Kidney (tissue), 14 donors: ENCODE measurements around the gene WDR45B. TPM values are rescaled to one million over a fixed set of nuclear protein-coding genes. Genes with fewer than 3 reads are reported as not detected.

Experiments used
- DNase-seq, 5 donors: peaks; one replicate each; pipeline ENCODE4 v3.0.0-alpha.2; 2013 to 2020
- FAIRE-seq: peaks from 2 replicates; lab custom pipeline; 2012; peaks lifted over from hg19 to GRCh38; lab: Jason Lieb, UNC
- H3K27ac ChIP-seq, 2 donors: one replicate each; pipeline ENCODE4 v1.7.0; 2013; ENCODE audit warnings: low read depth in 2 of 2, low read length in 2 of 2, inconsistent platforms in 1 of 2
- H3K27me3 ChIP-seq: one replicate; pipeline ENCODE4 v1.7.1; 2013; ENCODE audit warnings: low read length, inconsistent platforms; ENCODE audit not compliant: control insufficient read depth, insufficient read depth
- H3K36me3 ChIP-seq, 3 donors: one replicate each; pipeline versions ENCODE4 v1.7.0 to v1.7.1; 2013; ENCODE audit warnings: low read length in 3 of 3, control low read depth in 1 of 3, inconsistent platforms in 1 of 3; ENCODE audit not compliant: insufficient read depth in 3 of 3, control insufficient read depth in 2 of 3
- H3K4me1 ChIP-seq, 3 donors: one replicate each; pipeline versions ENCODE4 v1.7.0 to v1.7.1; 2013; ENCODE audit warnings: low read length in 3 of 3, inconsistent platforms in 1 of 3, low read depth in 1 of 3; ENCODE audit not compliant: control insufficient read depth in 2 of 3, insufficient read depth in 2 of 3
- H3K4me3 ChIP-seq, 3 donors: one replicate each; pipeline versions ENCODE4 v1.7.0 to v1.8.1; 2013; ENCODE audit warnings: low read length in 3 of 3, control low read depth in 1 of 3, inconsistent platforms in 1 of 3
- H3K9ac ChIP-seq, 3 donors: one replicate each; pipeline versions ENCODE4 v1.7.0 to v1.7.1; 2013; ENCODE audit warnings: low read length in 3 of 3, control low read depth in 1 of 3, inconsistent platforms in 1 of 3
- H3K9me3 ChIP-seq, 3 donors: one replicate each; pipeline versions ENCODE4 v1.7.0 to v1.7.1; 2013; ENCODE audit warnings: low read length in 3 of 3, control low read depth in 1 of 3, inconsistent platforms in 1 of 3; ENCODE audit not compliant: control insufficient read depth in 2 of 3, insufficient read depth in 1 of 3
- intact Hi-C: fragments of 100-400 bp; cut with DNase I; formaldehyde crosslinking; loops from one replicate; pipeline ENCODE4 v1.11.1; 2022
- polyA plus RNA-seq: library from polyadenylated mRNA; stranded (reverse); fragments of 350-450 nt; fragmentation: Illumina TruSeq; extraction: RNeasy Lipid Tissue Mini Kit (QIAGEN cat#74804); gene quantifications from one replicate; pipeline ENCODE4 v1.2.3, GENCODE V29; 2014; ENCODE audit warnings: low read depth, low replicate concordance; ENCODE audit not compliant: insufficient read depth
- total RNA-seq: library from RNA; stranded (reverse); fragmentation: NEBNext Ultra II Directional; extraction: Animal tissue kit (Norgen Biotek cat#: 25700); gene quantifications from one replicate; pipeline ENCODE4 v1.2.1, GENCODE V29; 2021
- TF ChIP-seq, protein P1 (sequence below): IDR thresholded peaks from 3 replicates; pipeline ENCODE4 v1.5.1; 2012; ENCODE audit warnings: mild to moderate bottlenecking, moderate library complexity, borderline replicate concordance; ENCODE audit not compliant: insufficient read depth; ENCODE audit errors: extremely low read depth
- donor health status: control.
- donor health status: control.
- donor health status: control.
- donor health status: control.
- donor health status: control.
- donor health status: DM: yes; HTN: yes; CAD: no.
- donor health status: Normal renal cell carcinoma (clear cell type).

Gene WDR45B
- total and polyA plus RNA-seq, 2 donors from 2014 or later: 64.7 to 65.4 TPM

DNA sequence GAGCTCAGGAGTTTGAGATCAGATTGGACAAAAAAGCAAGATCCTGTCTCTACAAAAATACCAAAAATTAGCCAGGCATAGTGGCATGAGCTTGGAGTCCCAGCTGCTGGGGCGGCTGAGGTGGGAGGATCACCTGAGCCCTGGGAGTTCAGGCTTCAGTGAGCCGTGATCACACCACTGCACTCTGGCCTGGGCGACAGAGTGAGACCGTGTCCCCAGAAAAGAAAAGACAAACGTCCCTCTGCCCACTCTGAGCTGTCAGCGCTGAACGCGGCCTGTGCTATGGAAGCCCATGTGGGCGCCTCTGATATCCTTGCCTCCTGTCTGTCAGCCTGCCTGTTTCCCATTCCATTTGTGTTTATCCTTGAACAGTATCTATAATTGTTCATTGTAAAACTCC, 78.0 kb downstream of the WDR45B start:
- peaks cover 4 to 25% (median 16%) of the 10 kb centered on the region in 3 donors for H3K36me3 ChIP-seq
- FAIRE-seq: no peak
- H3K27ac ChIP-seq: no peak overlapping the region
- no peaks in the 10 kb centered on the region for H3K27me3 ChIP-seq
- DNase-seq: peak in 4 of 5 donors; percentile 30 to 78 (median 72)
- TF ChIP-seq, protein P1, sequence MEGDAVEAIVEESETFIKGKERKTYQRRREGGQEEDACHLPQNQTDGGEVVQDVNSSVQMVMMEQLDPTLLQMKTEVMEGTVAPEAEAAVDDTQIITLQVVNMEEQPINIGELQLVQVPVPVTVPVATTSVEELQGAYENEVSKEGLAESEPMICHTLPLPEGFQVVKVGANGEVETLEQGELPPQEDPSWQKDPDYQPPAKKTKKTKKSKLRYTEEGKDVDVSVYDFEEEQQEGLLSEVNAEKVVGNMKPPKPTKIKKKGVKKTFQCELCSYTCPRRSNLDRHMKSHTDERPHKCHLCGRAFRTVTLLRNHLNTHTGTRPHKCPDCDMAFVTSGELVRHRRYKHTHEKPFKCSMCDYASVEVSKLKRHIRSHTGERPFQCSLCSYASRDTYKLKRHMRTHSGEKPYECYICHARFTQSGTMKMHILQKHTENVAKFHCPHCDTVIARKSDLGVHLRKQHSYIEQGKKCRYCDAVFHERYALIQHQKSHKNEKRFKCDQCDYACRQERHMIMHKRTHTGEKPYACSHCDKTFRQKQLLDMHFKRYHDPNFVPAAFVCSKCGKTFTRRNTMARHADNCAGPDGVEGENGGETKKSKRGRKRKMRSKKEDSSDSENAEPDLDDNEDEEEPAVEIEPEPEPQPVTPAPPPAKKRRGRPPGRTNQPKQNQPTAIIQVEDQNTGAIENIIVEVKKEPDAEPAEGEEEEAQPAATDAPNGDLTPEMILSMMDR: no peak
- peaks cover 0 to 11% (median 0%) of the 10 kb centered on the region in 3 donors for H3K4me1 ChIP-seq
- peak overlapping the region in 1 of 3 donors; percentile 12 for H3K9ac ChIP-seq
- H3K9me3 ChIP-seq: no peaks in the 10 kb centered on the region
- H3K4me3 ChIP-seq: no peak overlapping the region
- intact Hi-C loops: loop anchor here (10.0 kb wide), 1 partner anchor 105 kb away; no protein-coding TSS in a partner anchor

DNA sequence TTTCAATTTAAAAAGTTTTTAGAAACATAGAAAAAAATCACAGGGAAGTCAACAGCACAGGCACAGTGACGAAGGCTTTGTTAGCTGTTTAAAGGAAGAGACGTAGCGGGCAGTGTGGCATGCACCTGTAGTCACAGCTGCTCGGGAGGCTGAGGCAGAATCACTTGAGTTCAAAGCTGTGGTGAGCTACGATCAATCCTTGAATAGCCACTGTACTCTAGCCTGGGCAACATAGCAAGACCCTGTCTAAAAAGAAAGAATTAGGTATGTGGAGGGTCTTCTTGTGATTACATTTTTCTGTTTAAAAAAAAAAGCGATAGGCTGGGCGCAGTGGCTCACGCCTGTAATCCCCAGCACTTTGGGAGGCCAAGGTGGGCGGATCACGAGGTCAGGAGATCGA, 78.6 kb downstream of the WDR45B start:
- TF ChIP-seq, protein P1: no peak
- Histone ChIP-seq H3K9me3 (no peaks in the 10 kb centered on the region), H3K4me3 (no peak overlapping the region), H3K27ac (no peak overlapping the region), H3K4me1 (peaks cover 0 to 11% (median 0%) of the 10 kb centered on the region in 3 donors), H3K9ac (no peak overlapping the region), H3K36me3 (peaks cover 0 to 24% (median 16%) of the 10 kb centered on the region in 3 donors), H3K27me3 (no peaks in the 10 kb centered on the region)
- FAIRE-seq: no peak
- intact Hi-C loops: loop anchor here (10.0 kb wide), 1 partner anchor 105 kb away; no protein-coding TSS in a partner anchor
- DNase-seq: peak in 1 of 5 donors; percentile 11

DNA sequence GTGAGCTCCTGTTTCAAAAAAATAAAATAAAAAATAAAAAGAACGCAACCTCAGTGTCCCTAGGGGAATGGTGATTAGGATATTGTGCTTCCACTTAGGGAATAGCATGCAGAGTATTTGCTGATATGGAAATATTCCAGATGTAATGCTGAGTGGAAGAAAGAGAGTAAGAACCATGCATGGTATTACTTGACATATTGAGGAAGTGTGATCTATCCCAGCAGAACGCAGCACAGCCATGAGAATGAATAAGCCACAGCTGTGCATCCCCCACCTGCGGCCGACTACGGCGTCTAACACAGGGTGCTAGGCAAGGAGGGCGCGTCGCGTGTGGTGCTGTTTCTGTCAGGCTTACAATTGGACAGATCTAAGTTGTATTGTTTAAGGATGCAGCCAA, 79.2 kb downstream of the WDR45B start:
- H3K36me3 ChIP-seq: peaks cover 0 to 24% (median 16%) of the 10 kb centered on the region in 3 donors
- H3K9me3 ChIP-seq: no peaks in the 10 kb centered on the region
- intact Hi-C loops: no loop called here

More for the DNA sequence above, 79.2 kb downstream of the WDR45B start:
- H3K27me3 ChIP-seq: no peaks in the 10 kb centered on the region
- H3K9ac ChIP-seq: no peak overlapping the region
- H3K27ac ChIP-seq: peak overlapping the region in 1 of 2 donors; percentile 8
- peaks cover 0 to 11% (median 0%) of the 10 kb centered on the region in 3 donors for H3K4me1 ChIP-seq
- no peak overlapping the region for H3K4me3 ChIP-seq
- FAIRE-seq: no peak
- TF ChIP-seq, protein P1: no peak
- peak in 1 of 5 donors; percentile 70 for DNase-seq
